GM04503 (cell line): ENCODE results near the gene GABBR1.
"Not testable (repeated sequence)": the region's sequence is repeated elsewhere in the genome, so short reads cannot be mapped to it uniquely, and the experiment has no call there.

ENCODE experiments used
- DNase-seq: peaks from one replicate; pipeline ENCODE4 v3.0.0-alpha.2; 2012; ENCODE audit warnings: low read depth

The GABBR1 gene

GRCh38 chr6:29632789-29633533 is at the start of gene GABBR1:
GABBR1 (minus strand) TSS chr6:29633183; CDS start chr6:29632385, 798 bp downstream.
- peak; percentile 56 for DNase-seq

- no peak for DNase-seq
These were observed 48.8 kb upstream of the GABBR1 start for GRCh38 chr6:29681811-29682210.

GRCh38 chr6:29680904-29681303 is 47.9 kb upstream of the GABBR1 start, which contains the start of gene ZFP57:
ZFP57 (minus strand) TSS chr6:29681152; CDS start chr6:29677003, 4,149 bp downstream.
- no peak for DNase-seq

- DNase-seq, result no peak
These were observed 47.4 kb upstream of the GABBR1 start for GRCh38 chr6:29680416-29680815.

DNA sequence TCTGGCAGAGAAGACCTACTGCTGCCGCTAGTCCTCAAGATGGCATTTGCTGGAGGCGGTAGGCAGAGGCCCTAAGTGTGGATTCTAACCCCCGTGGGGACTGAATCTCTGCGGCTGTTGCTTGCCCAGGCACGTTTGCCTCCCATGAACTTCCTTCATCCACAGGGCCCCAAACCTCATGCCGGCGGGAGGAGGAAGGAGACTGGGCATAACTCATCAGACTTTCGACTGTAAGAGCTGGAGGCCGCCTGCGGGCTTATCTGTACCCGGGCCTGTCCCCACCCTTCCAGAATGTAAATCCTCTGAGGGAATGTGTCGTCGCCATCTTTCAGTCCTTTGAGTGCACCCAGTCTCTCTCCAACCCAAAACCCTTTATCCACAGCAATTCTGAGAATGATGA is 47.0 kb upstream of the GABBR1 start:
- no peak for DNase-seq

- DNase-seq, result no peak
These were observed 45.1 kb upstream of the GABBR1 start for GRCh38 chr6:29678114-29678513.

- DNase-seq, result peak; percentile 6
These were observed 44.1 kb upstream of the GABBR1 start for GRCh38 chr6:29676981-29677601.

- DNase-seq, result no peak
These were observed 42.6 kb upstream of the GABBR1 start for GRCh38 chr6:29675561-29675960.

- DNase-seq, result no peak
These were observed 41.0 kb upstream of the GABBR1 start for GRCh38 chr6:29674008-29674407.

DNA sequence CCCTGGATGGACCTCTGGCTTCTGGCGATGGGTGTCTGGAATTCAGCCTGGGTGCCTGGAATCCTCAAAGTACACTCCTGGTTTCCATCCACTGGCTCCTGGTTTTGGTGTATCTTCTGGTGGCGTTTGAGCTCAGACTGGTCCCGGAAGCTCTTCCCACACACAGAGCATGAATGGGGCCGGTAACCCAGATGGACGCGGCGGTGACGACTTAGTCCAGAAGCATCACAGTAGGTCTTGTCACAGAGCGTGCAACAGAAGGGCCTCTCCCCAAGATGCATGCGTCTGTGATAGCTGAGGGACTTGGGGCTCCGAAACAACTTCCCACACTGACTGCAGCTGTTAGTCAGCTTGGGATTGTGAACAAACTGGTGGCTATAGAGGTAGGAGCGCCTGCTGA is 40.2 kb upstream of the GABBR1 start:
- DNase-seq, result no peak

DNA sequence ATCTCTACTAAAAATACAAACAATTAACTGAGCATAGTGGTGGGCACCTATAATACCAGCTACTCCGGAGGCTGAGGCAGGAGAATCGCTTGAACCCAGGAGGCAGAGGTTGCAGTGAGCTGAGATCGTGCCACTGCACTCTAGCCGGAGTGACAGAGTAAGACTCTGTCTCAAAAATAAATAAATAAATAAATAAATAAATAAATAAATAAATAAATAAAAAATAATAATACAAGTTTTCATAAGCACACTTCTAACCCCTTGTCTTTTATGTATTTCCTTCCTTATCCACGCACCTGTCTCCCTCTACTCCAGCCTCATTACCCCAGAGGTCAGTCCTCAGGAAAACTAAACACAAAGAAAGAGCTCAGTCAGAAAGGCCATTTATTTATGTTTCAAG is 39.1 kb upstream of the GABBR1 start:
- not testable (repeated sequence) for DNase-seq

- no peak for DNase-seq
These were observed 38.0 kb upstream of the GABBR1 start for GRCh38 chr6:29671026-29671425.

GRCh38 chr6:29667158-29667557 is 34.2 kb upstream of the GABBR1 start:
- DNase-seq, result no peak

GRCh38 chr6:29666826-29667130 is 33.8 kb upstream of the GABBR1 start:
- no peak for DNase-seq

- no peak for DNase-seq
These were observed 33.2 kb upstream of the GABBR1 start for GRCh38 chr6:29665942-29666825.

- DNase-seq, result no peak
These were observed 30.5 kb upstream of the GABBR1 start for GRCh38 chr6:29663300-29664042.

GRCh38 chr6:29661502-29662141 is 28.6 kb upstream of the GABBR1 start:
- not testable (repeated sequence) for DNase-seq

DNA sequence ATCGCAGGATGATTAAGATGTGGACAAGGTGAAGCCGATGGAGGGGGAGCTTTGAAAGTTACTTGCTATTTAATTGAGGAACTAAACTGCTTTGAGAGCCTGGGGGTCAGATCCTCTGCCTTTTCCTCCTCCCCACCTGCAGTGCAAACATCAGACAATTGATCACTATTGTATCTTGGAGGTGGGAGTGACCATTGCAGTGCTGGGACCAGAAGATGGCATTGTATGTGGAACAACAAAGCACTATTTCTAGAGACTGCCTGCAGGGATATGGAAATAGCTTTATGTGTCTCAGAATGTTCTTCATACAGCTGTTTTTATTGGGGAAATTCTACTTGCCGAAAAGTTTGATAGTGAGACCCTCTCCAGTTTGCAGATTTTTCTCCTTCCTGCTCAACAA is 28.1 kb upstream of the GABBR1 start:
- DNase-seq, result no peak

- no peak for DNase-seq
These were observed 23.8 kb upstream of the GABBR1 start, which contains the start of gene MOG for GRCh38 chr6:29656798-29657197. MOG (plus strand) TSS chr6:29657092; CDS start chr6:29657210, 118 bp downstream.

DNA sequence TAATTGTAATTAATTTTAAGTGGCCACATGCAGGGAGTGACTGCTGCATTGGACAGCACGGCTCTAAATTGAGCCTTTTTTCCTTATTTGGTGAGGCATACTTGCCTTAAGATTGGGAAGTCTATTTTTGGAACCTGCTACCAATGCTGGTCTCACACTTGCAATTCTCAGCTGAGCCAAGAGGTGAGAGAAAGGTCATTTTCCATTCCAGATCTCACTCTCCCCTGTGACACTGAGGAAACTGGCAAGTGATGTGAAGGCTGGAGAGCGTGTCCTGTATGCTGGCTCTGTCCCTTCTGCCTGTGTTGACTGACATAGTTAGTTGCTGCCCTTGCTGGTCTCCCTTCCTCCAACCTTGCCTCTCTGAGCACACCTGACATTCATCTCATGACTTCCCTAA is 23.2 kb upstream of the GABBR1 start:
- no peak for DNase-seq

GRCh38 chr6:29655658-29656057 is 22.7 kb upstream of the GABBR1 start:
- DNase-seq, result no peak
